H1 (cell line): ENCODE results near the gene DES. TPM values are rescaled to one million over a fixed set of nuclear protein-coding genes. Genes with fewer than 3 reads are reported as not detected.

Experiments used
- SIX5 ChIP-seq: IDR thresholded peaks from 2 replicates; pipeline ENCODE4 v1.6.1; 2011; ENCODE audit warnings: mild to moderate bottlenecking, low read depth, low read length
- polyA plus RNA-seq, 7 experiments: library from polyadenylated mRNA; depleted of rRNA in 3 of 7; stranded (reverse) in 5 of 7; unstranded in 2 of 7; fragments of >200 nt in 5 of 7; fragments of 200-250 nt in 2 of 7; gene quantifications; 1 replicate in 5 of 7; 2 replicates in 1 of 7; 4 replicates in 1 of 7; pipeline versions ENCODE4 v1.2.1 to v1.2.3, GENCODE V29; 2011 to 2013; ENCODE audit warnings: missing spikeins in 2 of 7, mixed read lengths in 2 of 7
- total RNA-seq: library from RNA; stranded (reverse); fragmentation: NEBNext Ultra II Directional; extraction: Animal tissue kit (Norgen Biotek cat#: 25700); gene quantifications from 2 replicates; pipeline ENCODE4 v1.2.1, GENCODE V29; 2021

DES gene
- total and polyA plus RNA-seq, 2 of the 8 experiments (the other 6 are each of a cell fraction or from before 2014, with no cell fraction given): 1.8 to 4.3 TPM

DNA sequence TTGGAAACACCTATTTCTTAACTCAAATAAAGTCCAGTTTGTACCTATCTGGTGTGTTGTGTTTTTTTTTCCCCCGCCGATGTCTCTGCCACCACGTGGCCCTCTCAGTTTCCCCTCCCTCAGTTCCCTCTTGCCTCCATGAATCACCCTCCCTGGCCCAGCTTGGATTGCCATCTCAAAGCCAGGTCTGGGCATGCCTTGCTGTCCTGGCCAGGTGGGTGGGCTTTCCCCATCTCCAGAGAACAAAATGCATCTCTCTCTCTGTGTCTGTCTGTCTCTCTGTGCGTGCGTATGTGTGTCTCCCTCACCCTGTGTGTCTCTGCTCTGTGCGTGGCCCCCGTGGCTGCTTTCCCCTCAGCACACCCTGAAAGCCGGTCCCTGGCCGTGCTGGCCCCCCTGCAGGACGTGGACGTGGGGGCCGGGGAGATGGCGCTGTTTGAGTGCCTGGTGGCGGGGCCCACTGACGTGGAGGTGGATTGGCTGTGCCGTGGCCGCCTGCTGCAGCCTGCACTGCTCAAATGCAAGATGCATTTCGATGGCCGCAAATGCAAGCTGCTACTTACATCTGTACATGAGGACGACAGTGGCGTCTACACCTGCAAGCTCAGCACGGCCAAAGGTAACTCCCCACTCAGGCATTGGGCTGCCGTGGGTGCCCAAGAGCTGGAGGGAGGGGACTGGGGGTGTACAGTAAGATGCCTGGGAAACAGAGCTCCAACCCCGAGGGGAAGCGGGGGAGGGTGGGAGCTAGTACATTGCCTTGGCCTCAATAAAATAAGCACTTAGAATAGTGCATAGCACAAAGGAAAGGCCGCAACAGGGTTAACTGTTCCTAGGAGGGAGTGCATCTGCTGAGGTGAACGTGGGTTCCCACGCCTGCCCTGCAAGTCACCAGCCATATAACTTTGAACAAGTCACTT is 48.9 kb downstream of the DES start (continued):
- TF ChIP-seq SIX5: no peak
